HG02571 (cell line): ENCODE measurements around the gene GRIN1.
"Not testable (repeated sequence)": the region's sequence is repeated elsewhere in the genome, so short reads cannot be mapped to it uniquely, and the experiment has no call there.

Source experiments
- ATAC-seq: cut with Tn5 transposase; IDR thresholded peaks from one replicate; pipeline ENCODE4 v1.9.1; 2021; ENCODE audit warnings: mild to moderate bottlenecking, moderate library complexity; ENCODE audit not compliant: unreplicated experiment

The GRIN1 gene

DNA sequence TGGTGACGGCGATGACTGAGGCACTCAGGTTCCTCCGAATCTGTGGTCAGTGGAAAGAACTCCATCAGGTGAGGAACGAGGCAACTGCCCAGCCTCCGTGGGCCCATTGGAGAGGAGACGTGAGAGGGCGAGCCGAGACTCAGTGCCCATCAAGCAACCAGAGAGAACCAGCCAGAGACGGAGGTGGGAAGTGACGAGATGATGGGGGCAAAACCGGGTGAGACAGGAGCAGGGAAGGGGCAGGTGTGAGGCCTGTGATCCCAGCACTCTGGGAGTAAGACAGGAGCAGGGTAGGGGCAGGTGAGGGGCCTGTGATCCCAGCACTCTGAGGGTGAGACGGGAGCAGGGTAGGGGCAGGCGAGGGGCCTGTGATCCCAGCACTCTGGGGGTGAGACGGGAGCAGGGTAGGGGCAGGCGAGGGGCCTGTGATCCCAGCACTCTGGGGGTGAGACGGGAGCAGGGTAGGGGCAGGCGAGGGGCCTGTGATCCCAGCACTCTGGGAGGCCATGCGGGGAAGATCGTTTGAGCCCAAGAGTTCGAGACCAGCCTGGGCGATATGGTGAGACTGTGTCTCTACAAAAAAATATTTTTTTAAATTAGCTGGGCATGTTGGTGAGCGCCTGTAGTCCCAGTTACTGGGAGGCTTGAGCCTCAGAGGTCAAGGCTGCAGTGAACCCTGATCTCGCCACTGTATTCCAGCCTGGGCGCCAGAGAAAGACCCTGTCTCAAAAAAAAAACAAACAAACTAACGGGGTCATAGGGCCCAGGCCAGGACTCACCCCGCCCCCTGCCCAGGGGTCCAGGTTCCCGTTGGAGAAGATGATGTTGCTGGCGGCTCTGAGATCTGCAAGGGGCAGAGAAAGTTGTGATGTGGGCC is 27.8 kb upstream of the GRIN1 start:
- no peak for ATAC-seq

- ATAC-seq: no peak
Observed at GRCh38 chr9:137111788-137112563, 27.0 kb upstream of the GRIN1 start.

- no peak for ATAC-seq
Observed at GRCh38 chr9:137112564-137113384, 26.2 kb upstream of the GRIN1 start.

DNA sequence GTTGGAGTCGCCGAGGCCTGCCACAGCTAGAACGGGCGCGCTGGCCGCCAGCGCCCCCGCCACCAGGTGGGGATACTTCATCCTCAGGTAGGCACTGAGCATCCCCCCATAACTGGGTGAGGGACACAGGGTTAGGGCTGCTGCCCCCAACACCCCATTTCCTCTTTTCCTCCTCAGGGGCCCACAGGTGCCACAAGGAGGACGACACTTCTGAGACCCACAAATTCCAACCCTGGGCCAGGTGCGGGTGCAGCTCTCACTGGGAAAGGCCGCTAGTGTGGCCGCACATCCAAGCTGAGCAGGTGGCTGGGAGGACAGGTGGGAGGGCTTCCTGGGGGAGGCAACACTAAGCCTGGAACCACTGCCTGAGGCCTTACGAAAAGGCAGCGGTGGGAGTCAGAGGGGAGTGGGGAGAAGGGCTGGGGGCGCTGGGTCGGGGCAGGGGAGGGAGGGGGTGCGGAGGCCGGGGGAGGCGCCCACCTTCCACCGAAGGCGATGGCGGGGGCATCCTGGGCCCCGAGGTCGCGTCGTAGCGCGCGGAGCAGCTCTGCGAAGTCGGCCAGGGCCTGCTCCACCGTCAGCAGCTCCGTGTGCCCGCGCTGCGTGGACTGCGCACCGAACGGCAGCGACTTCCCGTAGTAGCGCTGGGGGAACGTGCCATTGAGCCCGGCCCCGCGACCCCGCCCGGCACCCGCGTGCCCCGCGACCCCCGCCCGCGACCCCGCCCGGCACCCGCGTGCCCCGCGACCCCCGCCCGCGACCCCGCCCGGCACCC is 25.4 kb upstream of the GRIN1 start:
- no peak for ATAC-seq

GRCh38 chr9:137114220-137114612 is 24.7 kb upstream of the GRIN1 start:
- no peak for ATAC-seq

DNA sequence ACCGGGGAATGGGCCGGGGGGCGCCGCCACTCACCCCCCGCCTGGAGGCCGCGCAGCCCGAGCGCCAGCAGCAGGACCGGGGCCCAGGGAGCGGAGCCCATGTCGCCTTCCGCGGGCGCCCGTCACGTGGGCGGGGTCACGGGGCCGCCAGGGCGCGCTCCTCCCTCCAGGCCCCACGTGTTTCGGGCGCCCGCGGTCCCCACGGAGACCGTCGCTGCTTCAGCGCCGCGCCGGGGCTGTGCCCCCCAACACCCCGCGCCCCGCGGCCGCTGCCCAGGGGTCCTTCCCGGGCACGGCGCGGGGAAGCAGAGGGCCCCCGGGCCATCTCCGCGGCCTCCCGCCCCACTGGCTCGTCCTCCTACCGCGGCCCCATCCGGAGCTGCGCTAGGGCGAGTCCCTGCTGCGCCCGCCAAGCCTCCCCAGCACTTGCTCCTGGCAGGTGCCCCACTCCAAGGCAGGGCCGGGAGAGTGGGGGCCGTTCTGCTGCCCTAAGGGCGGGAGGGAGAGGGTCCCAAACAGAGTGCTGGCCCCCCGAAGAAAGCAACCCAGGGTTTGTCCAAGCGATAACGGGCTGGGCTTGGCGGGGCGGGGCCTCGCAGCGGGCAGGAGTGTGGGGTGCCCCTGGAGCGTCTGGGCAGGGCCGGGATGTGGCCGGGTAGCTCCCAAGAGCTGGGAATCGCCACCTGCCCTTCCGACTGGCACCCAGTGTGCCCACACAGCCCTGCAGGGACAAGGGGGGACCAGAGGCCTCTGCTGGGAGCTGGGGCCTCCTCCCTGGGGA is 24.2 kb upstream of the GRIN1 start, which contains the start of gene DPP7:
Gene DPP7, minus strand, starts transcription at position 121 of the 781 bp plus-strand sequence. Its CDS starts 20 bp downstream, at position 101.
- ATAC-seq: peak; percentile 58

DNA sequence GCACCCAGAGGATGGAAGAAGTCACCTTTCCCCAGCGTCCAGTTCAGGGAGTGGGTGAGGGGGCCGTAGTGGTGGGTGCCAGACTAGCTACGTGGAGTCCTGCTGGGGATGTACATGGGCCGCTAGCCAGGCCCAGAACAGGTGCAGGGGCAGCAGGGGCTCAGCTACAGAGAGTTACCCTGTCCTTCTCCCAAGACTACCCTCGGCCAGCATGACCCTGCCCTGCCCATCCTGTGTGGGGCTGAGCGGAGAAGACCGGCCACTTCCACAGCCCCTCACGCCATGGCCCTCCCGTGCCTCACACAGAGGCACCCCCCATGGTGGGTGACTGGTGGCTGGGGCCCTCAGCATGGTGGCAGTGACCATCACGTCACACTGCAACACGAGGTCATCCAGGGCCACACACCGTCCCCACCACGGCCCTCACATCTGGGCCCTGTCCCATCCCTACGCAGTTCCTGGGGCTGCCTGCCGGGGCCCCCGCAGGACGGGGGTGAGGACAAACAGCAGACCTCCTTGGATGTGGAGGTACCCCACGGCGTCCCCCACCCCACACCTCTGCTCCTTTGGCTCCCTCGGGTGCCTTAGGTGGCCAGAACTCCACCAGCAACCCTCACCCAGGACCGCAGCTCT is 23.4 kb upstream of the GRIN1 start:
- no peak for ATAC-seq

DNA sequence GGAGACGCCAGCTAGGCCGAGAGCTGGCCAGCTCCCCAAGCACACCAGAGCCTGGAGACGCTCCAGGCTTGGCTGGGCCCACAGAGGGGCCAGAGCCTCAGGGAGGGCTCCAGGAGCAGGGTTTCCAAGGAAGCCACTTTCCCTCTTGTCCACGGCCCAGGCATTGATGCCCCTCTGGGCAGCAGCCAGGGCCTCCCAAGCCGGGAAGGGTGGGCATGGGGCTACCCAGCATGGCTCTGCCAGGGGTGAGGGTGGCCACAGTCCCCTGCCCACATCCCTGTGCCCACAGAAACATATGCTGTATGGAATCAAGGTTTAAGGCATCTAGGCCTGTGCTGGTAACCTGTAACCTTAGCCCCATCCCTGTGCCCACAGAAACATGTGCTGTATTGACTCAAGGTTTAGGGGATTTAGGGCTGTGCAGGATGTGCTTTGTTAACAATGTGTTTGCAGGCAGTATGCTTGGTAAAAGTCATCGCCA is 22.9 kb upstream of the GRIN1 start:
- ATAC-seq: no peak

DNA sequence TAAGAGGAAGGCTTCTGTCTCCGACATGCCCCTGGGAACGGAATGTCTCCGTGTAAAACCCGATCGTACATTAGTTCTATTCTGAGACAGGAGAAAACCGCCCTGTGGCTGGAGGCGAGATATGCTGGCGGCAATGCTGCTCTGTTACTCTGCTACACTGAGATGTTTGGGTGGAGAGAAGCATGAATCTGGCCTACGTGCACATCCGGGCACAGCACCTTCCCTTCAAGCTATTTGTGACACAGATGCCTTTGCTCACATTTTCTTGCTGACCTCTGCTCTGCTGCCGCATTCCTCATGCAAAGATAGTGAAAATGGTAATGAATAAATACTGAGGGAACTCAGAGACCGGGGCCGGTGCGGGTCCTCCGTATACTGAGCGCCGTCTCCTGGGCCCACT is 22.2 kb upstream of the GRIN1 start:
- ATAC-seq: no peak

DNA sequence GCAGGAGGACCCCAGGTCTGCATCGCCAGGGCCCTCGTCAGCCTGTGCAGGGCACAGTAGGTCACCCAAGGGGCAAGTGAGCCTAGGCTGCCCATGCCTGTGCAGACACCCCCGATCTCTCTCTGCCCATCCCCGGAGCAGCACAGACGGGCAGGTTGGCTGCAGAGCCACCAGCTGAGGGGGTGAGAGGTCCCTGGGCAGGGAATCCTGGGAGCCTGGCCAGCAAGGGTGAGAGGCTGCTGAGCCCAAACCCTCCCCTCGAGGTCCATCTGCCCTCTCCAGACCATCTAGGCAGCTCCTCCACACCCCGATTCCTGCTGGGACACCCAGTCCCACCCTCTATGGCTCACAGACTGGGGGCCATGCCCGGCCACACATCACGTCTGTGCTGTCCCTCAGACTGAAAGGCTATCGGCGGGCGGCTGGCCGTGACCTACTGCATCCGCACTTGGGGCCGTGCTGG is 21.7 kb upstream of the GRIN1 start:
- ATAC-seq: no peak

- ATAC-seq: not testable (repeated sequence)
Observed at GRCh38 chr9:137118092-137118603, 20.8 kb upstream of the GRIN1 start.

GRCh38 chr9:137121927-137122795 is 16.8 kb upstream of the GRIN1 start:
- not testable (repeated sequence) for ATAC-seq

DNA sequence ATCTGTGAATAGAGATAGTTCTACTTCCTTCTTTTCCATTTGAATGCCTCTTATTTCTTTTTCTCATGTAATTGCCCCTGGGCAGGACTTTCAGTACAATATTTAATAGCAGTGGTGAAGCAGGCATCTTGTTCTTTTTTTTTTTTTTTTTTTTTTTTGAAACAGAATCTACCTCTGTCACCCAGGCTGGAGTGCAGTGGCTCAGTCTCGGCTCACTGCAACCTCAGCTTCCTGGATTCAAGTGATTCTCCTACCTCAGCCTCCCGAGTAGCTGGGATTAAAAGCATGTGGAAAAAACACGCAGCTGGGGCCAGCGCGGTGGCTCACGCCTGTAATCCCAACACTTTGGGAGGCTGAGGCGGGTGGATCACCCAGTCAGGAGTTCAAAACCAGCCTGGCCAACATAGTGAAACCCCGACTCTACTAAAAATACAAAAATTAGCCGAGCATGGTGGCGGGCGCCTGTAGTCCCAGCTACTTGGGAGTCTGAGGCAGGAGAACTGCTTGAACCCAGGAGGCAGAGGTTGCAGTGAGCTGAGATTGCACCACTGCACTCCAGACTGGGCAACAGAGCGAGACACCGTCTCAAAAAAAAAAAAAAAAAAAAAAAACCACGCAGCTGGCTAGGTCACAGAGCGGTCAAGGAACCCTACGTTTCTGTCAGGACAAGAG is 16.0 kb upstream of the GRIN1 start:
- ATAC-seq: not testable (repeated sequence)

- ATAC-seq: no peak
Observed at GRCh38 chr9:137123468-137123837, 15.5 kb upstream of the GRIN1 start.

- ATAC-seq: not testable (repeated sequence)
Observed at GRCh38 chr9:137123952-137124462, 14.9 kb upstream of the GRIN1 start.

- no peak for ATAC-seq
Observed at GRCh38 chr9:137126786-137127185, 12.2 kb upstream of the GRIN1 start.
